Measurements from ENCODE around the gene CIAO2B. TPM values are rescaled to one million over a fixed set of nuclear protein-coding genes. Genes with fewer than 3 reads are reported as not detected.
"Not testable (repeated sequence)": the region's sequence is repeated elsewhere in the genome, so short reads cannot be mapped to it uniquely, and the experiment has no call there.

Gene CIAO2B
- total RNA-seq, 4 donors from 2014 or later = 189 to 338 (median 264) TPM

DNA sequence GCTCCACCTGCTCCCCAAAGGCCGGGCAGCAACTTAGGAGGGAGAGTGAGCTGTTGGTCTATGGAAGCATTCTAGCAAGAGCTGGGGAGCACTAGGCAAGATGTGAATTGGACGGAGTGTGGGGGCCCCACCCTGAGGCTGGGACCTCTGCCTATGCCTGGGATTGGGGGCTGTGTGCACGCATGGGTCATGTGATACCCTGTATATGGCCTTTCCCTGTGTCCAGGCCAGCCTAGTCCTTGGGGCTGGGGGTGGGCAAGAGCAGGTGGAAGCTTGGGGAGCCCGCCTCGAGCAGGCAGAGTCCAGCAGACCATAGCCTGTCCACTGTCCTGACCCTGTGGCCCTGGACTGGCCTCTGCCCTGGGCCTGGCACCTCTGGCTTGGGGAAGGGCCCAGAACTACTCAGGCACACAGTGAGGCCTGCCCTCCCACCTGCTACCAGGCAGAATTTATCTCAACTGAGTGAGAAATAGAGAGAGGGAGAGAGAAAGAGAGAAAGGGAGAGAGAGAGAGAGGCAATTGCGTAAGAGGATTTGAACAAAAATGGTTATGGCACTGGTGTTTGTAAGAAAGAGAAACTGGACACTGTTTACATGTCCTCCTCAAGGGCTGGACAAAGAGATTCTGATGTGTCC is 34.8 kb downstream of the CIAO2B start:
- intact Hi-C loops (cut with DNase I; ENCODE audit: low total_unique reads) (no loop called here), in situ Hi-C loops (cut with MboI; ENCODE audit: low sequenced_read_pairs in 4 of 4) (no loop called here)
- ATAC-seq (peak; percentile 63 to 68), DNase-seq (peak; percentile 41 to 86)
- Histone ChIP-seq H3K27me3 (no peaks in the 10 kb centered on the region), H3K9me3 (no peaks in the 10 kb centered on the region), H3K36me3 (no peaks in the 10 kb centered on the region), H3K4me1 (peaks cover 55 to 64% of the 10 kb centered on the region in 2 donors), H3K4me3 (no peak overlapping the region), H3K27ac (peak overlapping the region; percentile 85 to 98 (median 96))
- TF ChIP-seq, protein P1, sequence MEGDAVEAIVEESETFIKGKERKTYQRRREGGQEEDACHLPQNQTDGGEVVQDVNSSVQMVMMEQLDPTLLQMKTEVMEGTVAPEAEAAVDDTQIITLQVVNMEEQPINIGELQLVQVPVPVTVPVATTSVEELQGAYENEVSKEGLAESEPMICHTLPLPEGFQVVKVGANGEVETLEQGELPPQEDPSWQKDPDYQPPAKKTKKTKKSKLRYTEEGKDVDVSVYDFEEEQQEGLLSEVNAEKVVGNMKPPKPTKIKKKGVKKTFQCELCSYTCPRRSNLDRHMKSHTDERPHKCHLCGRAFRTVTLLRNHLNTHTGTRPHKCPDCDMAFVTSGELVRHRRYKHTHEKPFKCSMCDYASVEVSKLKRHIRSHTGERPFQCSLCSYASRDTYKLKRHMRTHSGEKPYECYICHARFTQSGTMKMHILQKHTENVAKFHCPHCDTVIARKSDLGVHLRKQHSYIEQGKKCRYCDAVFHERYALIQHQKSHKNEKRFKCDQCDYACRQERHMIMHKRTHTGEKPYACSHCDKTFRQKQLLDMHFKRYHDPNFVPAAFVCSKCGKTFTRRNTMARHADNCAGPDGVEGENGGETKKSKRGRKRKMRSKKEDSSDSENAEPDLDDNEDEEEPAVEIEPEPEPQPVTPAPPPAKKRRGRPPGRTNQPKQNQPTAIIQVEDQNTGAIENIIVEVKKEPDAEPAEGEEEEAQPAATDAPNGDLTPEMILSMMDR (IDR thresholded peaks at IDR 0.05 in 4 of 5, conservative IDR thresholded peaks at IDR 0.05 in 1 of 5) = no peak
- TF ChIP-seq POLR2A (IDR thresholded peaks at IDR 0.05) = no peak

DNA sequence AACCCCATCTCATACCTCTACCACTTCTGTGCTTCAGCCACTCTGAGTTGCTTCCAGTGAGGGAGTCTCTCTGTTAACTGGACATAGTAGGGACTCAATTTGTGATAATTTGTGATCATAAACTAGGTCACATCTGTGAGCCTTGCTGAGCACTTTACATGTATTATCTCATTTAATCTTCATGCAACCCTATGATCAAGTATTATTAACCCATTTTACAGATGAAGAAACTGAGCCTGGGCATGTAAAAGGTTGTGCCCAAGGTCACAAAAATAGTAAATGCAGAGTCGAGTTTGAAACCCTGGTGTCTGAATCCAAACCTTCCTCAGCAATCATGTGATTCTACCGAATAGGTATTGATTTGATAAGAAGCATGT is 35.3 kb downstream of the CIAO2B start:
- intact Hi-C loops (cut with DNase I; ENCODE audit: low total_unique reads) (no loop called here), in situ Hi-C loops (cut with MboI; ENCODE audit: low sequenced_read_pairs in 4 of 4) (no loop called here)
- no peak for DNase-seq
- no peak for ATAC-seq
- no peaks in the 10 kb centered on the region for H3K9me3 ChIP-seq
- H3K27me3 ChIP-seq = no peaks in the 10 kb centered on the region
- peaks cover 52 to 59% of the 10 kb centered on the region in 2 donors for H3K4me1 ChIP-seq
- H3K27ac ChIP-seq = peak overlapping the region; percentile 85 to 98 (median 96)
- no peak overlapping the region for H3K4me3 ChIP-seq
- no peak for TF ChIP-seq POLR2A (IDR thresholded peaks at IDR 0.05)
- TF ChIP-seq, protein P1 (IDR thresholded peaks at IDR 0.05 in 4 of 5, conservative IDR thresholded peaks at IDR 0.05 in 1 of 5) = no peak
- no peaks in the 10 kb centered on the region for H3K36me3 ChIP-seq

DNA sequence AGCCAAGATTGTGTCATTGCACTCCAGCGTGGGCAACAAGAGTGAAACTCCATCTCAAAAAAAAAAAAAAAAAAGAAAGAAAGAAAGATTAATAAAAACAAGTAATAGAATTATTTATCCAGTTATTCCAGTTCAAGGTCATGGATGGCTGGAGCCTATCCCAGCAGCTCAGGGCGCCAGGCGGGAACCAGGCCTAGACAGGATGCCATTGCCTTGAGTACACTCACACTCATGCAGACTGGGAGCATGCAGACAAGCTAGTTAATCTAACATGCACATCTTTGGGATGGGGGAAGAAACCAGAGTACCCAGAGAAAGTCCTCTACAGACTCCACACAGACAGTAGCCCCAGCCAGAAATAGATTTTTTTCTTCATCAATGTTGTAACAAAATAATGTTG is 36.0 kb downstream of the CIAO2B start:
- H3K4me3 ChIP-seq = no peak overlapping the region
- intact Hi-C loops (cut with DNase I; ENCODE audit: low total_unique reads) = no loop called here
- in situ Hi-C loops (cut with MboI; ENCODE audit: low sequenced_read_pairs in 4 of 4) = no loop called here
- ATAC-seq (peak in 1 of 2 donors; percentile 20), DNase-seq (peak; percentile 58 to 72)
- no peaks in the 10 kb centered on the region for H3K9me3 ChIP-seq
- TF ChIP-seq, protein P1 (IDR thresholded peaks at IDR 0.05 in 4 of 5, conservative IDR thresholded peaks at IDR 0.05 in 1 of 5) = no peak
- TF ChIP-seq POLR2A (IDR thresholded peaks at IDR 0.05) = no peak
- peak overlapping the region; percentile 85 to 98 (median 96) for H3K27ac ChIP-seq
- no peaks in the 10 kb centered on the region for H3K36me3 ChIP-seq
- no peaks in the 10 kb centered on the region for H3K27me3 ChIP-seq
- peaks cover 45 to 52% of the 10 kb centered on the region in 2 donors for H3K4me1 ChIP-seq

DNA sequence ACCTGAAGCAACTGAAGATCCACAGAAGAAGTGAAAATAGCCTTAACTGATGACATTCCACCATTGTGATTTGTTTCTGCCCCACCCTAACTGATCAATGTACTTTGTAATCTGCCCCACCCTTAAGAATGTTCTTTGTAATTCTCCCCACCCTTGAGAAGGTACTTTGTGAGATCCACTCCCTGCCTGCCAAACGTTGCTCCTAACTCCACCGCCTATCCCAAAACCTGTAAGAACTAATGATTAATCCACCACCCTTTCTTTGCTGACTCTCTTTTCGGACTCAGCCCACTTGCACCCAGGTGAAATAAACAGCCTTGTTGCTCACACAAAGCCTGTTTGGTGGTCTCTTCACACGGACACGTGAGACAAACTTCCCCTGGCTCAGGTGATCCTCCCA is 37.5 kb downstream of the CIAO2B start:
- Histone ChIP-seq H3K27ac (peak overlapping the region; percentile 85 to 98 (median 96)), H3K4me1 (peaks cover 33 to 38% of the 10 kb centered on the region in 2 donors)
- H3K27me3 ChIP-seq; in situ Hi-C loops (cut with MboI; ENCODE audit: low sequenced_read_pairs in 4 of 4); DNase-seq; ATAC-seq; H3K36me3 ChIP-seq; intact Hi-C loops (cut with DNase I; ENCODE audit: low total_unique reads); H3K4me3 ChIP-seq; H3K9me3 ChIP-seq: not testable (repeated sequence)

DNA sequence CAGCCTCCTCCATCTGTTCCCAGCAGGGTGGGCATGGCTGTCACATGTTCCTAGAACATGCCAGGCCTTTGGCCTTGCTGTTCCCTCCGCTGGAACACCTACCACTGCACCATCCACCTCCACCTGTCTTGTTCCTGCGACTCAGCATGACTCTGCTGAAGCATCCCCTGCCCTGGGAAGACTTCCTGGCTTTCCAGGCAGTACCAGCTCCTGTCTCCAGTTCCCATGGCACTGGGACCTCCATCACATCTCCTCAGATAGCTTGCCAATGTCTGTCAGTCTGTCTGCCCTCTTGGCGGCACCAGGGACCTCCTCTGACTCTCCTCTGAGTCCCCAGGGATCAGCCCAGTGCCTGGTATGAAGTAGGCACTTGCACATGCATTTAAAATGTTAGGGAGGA is 38.2 kb downstream of the CIAO2B start:
- H3K36me3 ChIP-seq = no peaks in the 10 kb centered on the region
- TF ChIP-seq, protein P1 (IDR thresholded peaks at IDR 0.05 in 4 of 5, conservative IDR thresholded peaks at IDR 0.05 in 1 of 5) = no peak
- TF ChIP-seq POLR2A (IDR thresholded peaks at IDR 0.05) = no peak
- H3K27me3 ChIP-seq = no peaks in the 10 kb centered on the region
- DNase-seq (no peak), ATAC-seq (no peak)
- in situ Hi-C loops (cut with MboI; ENCODE audit: low sequenced_read_pairs in 4 of 4) (no loop called here), intact Hi-C loops (cut with DNase I; ENCODE audit: low total_unique reads) (loop anchor here (1.0 to 2.0 kb wide), 2 partner anchors 32 to 259 kb away; no protein-coding TSS in a partner anchor)
- peaks cover 28 to 32% of the 10 kb centered on the region in 2 donors for H3K4me1 ChIP-seq
- no peak overlapping the region for H3K4me3 ChIP-seq
- H3K9me3 ChIP-seq = no peaks in the 10 kb centered on the region
- peak overlapping the region; percentile 71 to 98 (median 96) for H3K27ac ChIP-seq

All from gastrocnemius medialis (tissue), 4 donors.